NCI-H146 treated with DMSO at 0.1 percent for 48 hours (cell line): ENCODE measurements around the gene GRK6.
"Not testable (repeated sequence)": the region's sequence is repeated elsewhere in the genome, so short reads cannot be mapped to it uniquely, and the experiment has no call there.

ENCODE experiments used
- DNase-seq: peaks from one replicate; lab custom pipeline; 2025; ENCODE audit not compliant: unreplicated experiment; lab: John Stamatoyannopoulos, UW

The GRK6 gene

GRCh38 chr5:177397875-177398390 is 28.5 kb upstream of the GRK6 start:
- no peak for DNase-seq

GRCh38 chr5:177399997-177400868 is 26.2 kb upstream of the GRK6 start, which contains the start of gene PFN3:
TSS of gene PFN3 (minus strand) at chr5:177400661. CDS start at chr5:177400576, 85 bp downstream.
- no peak for DNase-seq

GRCh38 chr5:177402271-177403043 is 24.0 kb upstream of the GRK6 start:
- peak; percentile 69 for DNase-seq

- peak; percentile 17 for DNase-seq
Measured at GRCh38 chr5:177403102-177403791, 23.2 kb upstream of the GRK6 start.

GRCh38 chr5:177403792-177404640 is 22.5 kb upstream of the GRK6 start:
- DNase-seq = peak; percentile 42

- DNase-seq = no peak
Measured at GRCh38 chr5:177404641-177405179, 21.8 kb upstream of the GRK6 start.

- no peak for DNase-seq
Measured at GRCh38 chr5:177405312-177405711, 21.2 kb upstream of the GRK6 start.

GRCh38 chr5:177405805-177406204 is 20.7 kb upstream of the GRK6 start:
- DNase-seq = no peak

- no peak for DNase-seq
Measured at GRCh38 chr5:177409043-177409801, 17.3 kb upstream of the GRK6 start, which contains the start of gene F12. TSS of gene F12 (minus strand) at chr5:177409564. CDS start at chr5:177409527, 37 bp downstream.

GRCh38 chr5:177410575-177410974 is 15.9 kb upstream of the GRK6 start:
- no peak for DNase-seq

- no peak for DNase-seq
Measured at GRCh38 chr5:177412603-177413233, 13.8 kb upstream of the GRK6 start.

GRCh38 chr5:177414481-177414880 is 12.0 kb upstream of the GRK6 start:
- no peak for DNase-seq

- not testable (repeated sequence) for DNase-seq
Measured at GRCh38 chr5:177417081-177417480, 9.4 kb upstream of the GRK6 start.

GRCh38 chr5:177419046-177419445 is 7.4 kb upstream of the GRK6 start:
- DNase-seq = no peak

GRCh38 chr5:177420472-177420871 is 6.0 kb upstream of the GRK6 start:
- not testable (repeated sequence) for DNase-seq

- no peak for DNase-seq
Measured at GRCh38 chr5:177421062-177421798, 5.2 kb upstream of the GRK6 start.

- DNase-seq = no peak
Measured at GRCh38 chr5:177423671-177424070, 2.8 kb upstream of the GRK6 start.

- DNase-seq = no peak
Measured at GRCh38 chr5:177425196-177425800, 1.2 kb upstream of the GRK6 start.
